Renal pelvis (tissue), 4 donors: ENCODE measurements around the gene FGGY. TPM values are rescaled to one million over a fixed set of nuclear protein-coding genes. Genes with fewer than 3 reads are reported as not detected.
"Not testable (repeated sequence)": the region's sequence is repeated elsewhere in the genome, so short reads cannot be mapped to it uniquely, and the experiment has no call there.

Source experiments
- DNase-seq: peaks from one replicate; pipeline ENCODE4 v3.0.0-alpha.2; 2013
- polyA plus RNA-seq, 3 donors: library from polyadenylated mRNA; unstranded; fragments of 120-200 nt; gene quantifications; one replicate each; pipeline ENCODE4 v1.2.1, GENCODE V29; 2013; ENCODE audit not compliant: insufficient read length in 3 of 3

FGGY gene
- polyA plus RNA-seq, 3 donors: 21.3 to 24.9 (median 23.3) TPM

DNA sequence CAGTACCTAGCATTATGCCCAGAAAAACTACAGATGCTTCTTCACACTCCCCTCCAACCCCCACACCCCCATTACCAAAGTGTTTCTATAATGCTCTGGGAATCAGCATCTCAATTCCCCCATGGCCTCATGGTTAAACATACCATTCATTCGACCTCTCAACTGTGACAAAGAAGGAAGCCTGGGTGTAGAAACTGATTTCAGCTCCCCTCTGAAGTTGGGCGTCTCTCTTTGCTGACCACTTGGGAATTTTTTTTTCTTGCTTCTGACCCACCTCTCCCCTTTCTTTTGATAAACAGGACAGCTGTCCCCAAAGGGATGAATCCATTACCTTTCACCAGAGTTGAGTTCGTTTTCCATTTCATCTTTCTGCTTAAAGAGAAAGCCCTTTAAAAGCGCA is 401.5 kb downstream of the FGGY start:
- DNase-seq: no peak

DNA sequence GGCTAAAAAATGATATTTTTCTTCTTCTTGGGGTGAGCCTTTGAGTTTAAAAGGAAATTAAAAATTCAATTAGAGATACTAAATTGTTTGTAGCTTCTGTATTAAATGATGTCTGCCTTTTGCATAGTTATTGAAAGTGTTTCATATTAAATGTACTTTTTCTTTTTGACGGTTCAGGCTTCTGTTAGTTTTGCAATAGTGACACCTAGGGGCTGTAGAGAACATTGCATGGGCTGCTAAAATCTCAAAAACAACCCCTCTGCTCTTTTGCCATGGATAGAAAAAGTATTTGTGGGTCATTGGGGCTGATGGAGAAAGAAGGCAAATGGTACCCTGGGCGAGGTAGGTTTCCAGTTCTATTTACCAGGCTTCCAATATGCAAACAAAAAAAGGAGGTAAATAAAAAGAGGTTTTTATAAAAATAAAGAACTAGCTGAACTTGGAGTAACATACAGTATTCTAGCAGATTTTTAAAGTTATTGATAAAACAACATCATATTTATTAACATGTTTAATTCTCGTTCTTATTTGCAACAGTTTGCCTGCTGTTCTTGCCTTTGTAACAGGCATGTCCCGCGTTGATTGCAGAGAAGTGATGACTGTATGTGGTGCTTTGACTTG is 402.4 kb downstream of the FGGY start:
- DNase-seq: peak; percentile 58

DNA sequence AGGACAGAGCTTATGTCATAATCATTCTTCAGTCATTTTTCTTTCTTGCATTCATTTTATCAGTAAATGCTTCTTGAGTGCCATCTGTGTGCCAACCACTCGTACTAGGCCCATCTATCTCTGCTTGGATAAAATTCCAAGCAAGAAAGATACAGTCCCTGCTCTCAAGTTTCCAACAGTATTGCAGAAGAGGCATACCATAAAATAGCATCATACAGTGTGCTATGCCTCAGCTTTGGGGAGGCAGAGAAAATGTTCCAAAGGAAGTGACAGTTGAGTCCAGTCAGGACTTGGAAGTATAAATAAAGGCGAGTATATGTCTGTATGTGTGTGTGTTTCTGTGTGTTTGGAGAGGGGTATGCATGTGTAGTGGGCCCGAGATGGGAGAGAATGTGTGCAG is 404.5 kb downstream of the FGGY start:
- no peak for DNase-seq

DNA sequence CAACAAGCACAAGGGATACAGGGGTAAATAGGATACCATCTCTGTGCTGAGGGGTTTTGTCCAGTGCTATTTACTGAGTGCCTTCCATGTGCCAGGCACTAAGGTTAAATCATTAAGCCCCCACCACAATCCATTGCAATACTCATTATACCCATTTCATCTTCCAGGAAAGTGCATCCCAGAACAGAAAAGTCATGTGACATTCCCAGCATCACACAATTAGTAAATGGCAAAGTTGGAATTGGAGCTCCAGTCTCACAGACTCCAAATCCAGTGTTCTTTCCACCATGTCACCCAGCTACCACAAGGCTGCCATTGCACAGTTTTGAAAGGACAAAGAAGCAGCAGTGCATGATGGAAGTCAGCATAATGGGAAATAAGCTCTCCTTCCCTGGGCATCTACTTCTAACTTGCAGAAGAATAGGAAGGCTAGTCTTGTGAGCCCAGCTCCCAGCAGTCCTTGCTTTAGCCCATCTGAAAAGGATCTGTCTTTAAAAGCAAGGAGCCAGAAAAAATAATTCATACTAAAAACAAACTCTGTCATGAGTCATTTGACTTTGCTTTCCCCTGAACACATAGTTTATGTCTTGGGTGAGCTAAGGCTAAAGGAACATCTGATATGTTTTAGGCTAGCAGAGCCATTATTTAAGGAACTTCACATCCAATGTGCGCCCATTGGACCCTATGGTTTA is 406.5 kb downstream of the FGGY start:
- DNase-seq: peak; percentile 46

DNA sequence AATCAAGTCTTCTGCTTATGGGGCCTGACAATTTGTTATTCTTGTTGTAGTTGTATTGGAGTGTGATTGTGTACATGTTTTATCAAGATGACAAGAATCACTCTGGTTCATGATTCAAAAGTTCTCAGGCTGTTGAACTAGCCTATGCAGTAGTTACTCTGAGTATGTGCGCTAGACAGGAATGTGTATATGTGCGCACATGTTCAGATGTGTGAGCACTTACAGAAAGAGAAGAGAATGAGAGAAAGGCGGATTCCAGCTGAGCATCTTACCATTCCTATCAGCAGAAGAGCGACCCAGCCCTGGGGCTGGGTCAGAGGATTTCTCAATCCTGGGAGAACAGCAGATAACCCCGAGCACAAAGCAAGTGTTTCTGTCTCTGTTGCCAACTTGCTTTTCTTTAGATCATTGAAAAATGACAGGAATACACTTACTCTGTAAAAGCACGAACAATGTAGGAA is 407.1 kb downstream of the FGGY start:
- no peak for DNase-seq

DNA sequence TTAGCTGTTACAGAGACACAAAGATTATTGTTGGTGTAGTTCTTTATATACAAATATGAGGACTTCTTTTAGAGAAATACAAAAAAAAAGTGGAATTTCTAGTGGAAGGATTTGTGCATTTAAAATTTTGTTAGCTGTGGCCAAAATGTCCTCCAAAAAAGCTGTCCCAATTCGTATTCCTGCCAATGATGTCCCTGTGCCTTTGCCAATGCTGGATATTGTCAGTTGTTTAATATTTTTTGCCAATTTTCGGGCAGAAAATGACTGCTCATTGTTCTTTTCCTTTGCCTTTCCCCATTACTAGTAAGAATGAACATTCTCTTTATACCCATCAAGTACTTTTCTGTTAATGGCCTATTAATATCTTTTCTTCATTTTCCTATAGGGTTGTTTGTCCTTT is 407.8 kb downstream of the FGGY start:
- no peak for DNase-seq

DNA sequence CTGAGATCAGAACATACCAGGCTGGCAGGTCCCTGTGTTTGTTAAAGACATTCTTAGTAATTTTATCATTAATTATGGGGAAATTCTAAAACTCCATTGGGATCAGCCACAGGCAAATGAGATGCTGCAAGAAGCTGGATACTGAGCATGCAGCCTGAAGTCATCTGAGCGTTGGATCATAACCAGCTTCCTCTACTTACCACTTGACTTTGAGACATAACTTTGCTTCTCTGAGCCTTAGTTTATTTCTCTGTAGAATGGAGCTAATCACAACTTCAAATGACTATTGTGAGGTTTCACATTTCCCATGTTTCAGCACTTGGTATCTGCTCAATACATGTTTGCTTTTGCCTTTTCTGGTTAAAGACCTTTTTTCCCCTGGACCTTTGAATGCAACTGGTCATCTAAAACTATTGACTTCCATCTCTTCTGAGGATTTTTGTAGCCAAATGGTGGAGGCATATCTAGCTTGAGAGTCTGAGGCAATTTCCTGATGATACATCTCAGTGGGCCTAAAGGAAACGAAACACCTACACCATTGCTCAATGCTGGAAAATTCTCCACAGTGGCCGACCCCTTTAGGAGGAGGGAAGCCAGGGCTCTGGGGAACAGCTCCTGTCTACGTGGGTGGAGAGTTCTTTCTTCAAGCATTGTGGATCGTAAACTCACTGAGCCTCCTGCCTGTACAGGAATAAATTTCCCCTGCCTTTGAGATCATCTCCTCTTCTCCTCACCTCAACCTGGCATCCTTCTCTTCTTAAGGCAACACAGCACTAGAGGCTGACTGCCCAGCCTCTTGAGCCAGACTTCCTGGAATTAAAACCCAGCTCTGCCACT is 408.8 kb downstream of the FGGY start:
- no peak for DNase-seq

DNA sequence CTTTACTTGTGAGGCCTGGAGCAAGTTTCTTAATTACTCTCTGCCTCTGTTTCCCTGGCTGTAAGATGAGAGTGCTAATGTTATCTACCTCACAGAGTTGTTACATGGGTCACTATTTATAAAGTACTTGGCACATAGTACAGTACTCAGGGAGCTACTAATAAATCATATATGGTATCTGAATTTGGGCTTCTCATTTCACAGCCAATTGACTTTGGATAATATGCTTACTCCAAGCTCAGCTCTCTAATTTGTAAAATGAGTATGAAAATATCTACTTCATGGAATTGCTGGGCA is 409.4 kb downstream of the FGGY start:
- DNase-seq: no peak

DNA sequence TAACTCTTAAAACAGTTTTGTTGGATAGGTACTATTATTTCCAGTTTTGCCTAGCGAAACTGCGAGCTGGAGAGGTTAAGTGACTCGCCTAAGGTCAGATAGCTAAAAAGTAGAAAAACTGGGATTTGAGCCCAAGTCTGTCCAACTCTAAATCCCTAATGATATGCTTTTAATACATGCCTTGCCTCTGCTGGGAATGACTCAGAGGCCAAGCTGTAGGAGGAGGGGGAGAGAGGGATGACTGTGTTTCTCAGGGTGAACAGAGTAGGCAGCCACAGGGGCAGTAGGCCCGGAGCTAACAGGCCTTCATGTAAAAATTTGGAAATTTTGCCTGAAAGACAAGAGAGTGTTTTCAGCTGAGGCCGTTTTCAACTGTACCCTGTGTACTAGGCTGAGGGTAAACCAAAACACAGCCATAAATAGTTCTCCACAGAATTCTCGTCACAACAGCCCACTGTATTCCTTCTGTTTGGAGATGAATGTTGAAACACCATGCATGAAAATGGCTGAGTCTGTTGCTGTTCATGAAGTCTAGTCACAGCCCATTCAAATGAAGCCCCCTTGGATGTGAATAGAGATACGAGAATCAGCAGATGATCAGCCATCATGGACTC is 410.4 kb downstream of the FGGY start:
- no peak for DNase-seq

DNA sequence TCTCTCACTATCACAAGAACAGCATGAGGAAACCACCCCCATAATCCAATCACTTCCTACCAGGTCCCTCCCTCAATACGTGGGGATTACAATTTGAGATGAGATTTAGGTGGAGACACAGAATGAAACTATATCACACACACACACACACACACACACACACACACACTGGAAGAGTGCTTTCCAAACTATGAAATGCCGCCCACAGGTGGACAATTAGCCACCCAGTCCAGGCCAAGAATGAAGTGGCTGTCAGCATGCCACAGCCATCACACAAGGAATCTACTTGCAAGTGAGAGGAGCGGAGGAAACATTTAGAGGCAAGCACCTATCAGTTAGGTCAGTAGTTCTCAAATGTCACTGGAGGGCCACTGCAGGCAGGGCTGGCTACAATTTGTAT is 412.4 kb downstream of the FGGY start:
- DNase-seq: no peak

DNA sequence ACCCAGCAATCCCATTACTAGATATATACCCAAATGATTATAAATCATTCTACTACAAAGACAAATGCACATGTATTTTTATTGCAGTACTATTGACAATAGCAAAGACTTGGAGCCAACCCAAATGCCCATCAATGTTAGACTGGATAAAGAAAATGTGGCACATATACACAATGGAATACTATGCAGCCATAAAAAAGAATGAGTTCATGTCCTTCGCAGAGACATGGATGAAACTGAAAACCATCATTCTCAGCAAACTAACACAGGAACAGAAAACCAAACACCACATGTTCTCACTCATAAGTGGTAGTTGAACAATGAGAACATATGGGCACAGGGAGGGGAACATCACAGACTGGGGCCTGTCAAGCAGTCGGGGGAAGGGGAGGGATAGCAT is 414.0 kb downstream of the FGGY start:
- DNase-seq: not testable (repeated sequence)

DNA sequence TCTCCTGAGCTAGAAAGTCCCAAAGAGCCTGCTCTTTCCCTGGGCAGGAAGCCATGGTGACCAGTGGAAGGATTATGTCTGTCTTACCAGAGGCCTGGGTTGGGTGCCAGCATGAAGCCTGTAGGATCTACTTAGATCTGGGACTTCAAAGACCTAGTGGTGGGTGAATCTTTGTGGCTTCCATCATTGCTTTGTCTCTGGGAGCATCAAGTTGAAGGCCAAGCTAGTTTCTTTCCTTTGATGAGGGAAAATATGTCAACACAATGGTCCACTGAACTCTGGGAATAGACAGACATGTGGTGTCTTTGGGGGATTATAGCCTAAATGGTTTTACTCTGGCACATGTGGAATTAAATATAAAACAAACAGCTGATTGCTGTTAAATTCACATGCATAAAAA is 417.3 kb downstream of the FGGY start:
- no peak for DNase-seq

DNA sequence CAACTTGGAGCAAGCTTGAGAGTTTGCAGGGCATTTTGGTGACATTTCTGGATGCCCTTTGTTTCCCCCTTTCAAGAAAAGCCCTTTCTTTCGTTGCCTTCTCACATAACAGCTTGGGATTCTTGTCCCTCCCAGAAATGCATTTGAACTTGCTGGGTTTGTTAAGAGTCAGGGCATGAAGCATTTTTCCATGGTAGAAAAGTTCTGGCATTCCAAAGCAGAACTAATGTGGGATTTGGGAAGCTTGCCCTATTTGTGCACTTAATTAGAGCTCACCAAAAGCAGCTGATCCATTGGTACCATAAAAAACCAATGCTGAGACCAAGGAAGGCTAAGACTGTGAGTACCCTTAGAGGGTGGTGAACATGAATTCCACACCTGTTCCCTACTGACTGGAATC is 418.1 kb downstream of the FGGY start:
- no peak for DNase-seq

DNA sequence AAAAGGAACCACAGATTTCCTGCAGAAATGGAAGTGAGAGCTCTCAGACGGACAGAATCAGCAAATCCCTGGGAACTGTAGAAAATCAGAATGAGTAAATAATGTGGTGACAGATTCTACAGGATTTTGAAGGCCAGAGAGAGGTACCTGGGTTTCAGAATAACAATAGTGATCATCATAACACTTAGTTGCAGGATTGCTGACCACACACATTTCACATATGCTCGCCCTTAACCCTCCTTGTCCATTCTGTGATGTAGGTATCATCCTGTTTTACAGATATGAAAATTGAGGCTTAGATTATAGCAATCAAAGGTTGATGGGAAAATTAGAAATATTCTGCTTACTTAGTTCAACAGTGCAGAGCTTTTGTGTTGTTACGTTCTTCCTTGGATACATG is 419.9 kb downstream of the FGGY start:
- DNase-seq: no peak

DNA sequence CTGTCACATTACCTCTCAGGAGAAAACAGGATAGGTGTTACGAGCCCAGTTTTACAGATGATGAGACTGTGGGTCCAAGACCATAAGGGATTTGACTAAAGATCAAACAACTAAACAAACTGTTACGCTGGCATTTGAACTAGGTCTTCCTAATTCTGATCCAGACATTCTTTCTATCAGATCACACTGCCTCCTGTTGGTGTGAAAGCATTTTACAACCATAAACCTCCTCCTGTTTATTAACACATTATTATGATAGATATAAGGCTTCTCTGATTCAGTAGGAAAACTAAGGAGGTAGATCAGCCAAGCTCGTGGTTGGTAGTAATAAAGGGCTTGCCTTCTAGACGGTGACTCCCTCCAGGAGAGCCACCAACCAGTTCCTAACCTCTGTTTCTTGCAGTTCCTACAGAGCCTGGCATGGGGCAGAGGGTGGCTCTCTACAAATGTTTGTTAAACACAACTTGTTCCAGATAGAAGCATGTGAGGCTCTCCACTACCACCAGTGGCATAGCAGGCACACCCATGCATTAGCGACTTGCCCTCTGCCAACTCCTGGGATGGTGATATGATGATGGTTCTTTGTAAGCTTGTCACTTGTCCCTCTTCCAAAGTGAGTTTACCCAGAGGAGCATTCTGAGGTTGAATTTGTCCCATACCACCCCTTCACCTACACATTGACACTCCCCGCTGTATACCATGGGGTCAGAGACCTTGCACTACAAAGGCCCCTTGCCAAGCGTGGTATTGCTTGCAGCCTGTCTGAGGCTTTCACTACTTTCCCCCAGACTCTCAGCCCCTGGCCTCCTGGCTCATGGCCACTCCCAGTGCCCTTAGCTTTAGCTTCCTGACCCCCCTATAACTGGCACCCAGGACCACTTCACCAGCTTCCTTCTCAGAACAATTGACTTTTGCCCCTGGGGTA is 421.4 kb downstream of the FGGY start:
- DNase-seq: no peak

DNA sequence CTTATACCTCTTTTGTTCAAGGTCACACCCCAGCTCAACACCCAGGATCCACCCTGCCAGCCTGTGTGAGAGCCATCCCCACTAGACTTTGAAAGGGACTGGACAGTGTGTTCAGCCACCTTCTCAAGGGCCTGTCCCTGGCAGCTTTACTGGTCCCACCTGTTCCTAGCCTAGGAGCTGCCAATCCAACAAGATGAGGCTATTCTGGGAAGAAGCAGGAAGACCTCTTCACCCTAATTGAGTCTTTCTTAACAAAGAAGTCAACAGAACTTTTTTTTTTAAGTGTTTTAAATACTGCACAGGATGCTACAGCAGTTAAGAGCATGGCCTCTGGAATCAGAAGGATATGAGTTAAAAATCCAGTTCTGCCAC is 422.1 kb downstream of the FGGY start:
- no peak for DNase-seq

DNA sequence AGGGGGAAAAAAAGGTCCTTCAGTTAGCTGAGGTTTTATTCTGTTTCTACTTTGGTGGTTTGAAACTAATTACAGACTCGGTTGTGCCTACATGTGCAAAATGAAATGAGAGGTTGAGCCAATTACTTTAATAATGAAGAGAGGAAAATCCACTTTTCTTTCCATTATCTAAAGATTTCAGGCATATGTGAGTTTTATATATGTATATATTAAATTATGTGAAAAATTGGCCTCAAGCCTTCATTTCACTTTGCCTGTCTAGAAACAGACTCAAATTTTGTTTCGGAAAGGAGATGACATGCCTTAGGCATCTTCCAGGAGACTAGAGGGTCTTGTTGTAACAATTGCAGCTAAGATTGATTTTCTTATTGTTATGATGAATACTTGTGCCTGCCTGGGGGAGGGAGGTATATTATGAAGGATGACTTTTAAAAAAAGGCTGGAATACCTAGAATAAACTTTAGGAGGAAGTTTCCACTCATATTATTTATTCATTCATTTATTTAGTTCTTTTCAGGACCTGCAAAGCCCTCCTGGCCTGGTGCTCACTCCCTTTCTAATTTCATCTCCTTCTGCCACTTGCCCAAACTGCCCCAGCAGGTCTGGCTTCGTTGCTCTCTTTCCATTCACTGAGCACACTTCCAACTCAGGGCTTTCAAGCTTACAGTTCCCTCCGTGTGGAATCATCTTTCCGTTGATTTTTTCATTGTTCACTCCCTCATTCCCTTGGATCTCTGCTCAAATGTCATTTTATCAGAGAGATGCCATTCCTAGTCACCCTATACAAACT is 423.6 kb downstream of the FGGY start:
- no peak for DNase-seq

DNA sequence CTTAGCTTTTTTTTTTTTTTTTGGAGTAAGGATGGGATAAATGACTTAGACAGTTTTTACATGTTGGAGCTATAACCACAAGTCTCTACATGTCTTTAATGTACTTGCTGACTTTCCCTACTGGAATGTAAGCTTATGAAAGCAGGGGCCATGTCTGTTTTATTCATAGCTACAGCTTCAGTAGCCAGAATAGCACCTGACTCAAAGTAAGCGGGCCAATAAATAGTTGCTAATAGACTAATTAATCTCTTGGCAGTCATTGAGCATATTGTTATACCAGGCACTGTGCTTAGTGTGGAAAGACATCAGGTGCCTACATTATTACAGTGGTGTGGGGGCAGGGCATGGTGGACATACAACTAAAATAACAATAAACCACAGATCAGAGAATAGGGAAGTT is 433.4 kb downstream of the FGGY start:
- DNase-seq: no peak

DNA sequence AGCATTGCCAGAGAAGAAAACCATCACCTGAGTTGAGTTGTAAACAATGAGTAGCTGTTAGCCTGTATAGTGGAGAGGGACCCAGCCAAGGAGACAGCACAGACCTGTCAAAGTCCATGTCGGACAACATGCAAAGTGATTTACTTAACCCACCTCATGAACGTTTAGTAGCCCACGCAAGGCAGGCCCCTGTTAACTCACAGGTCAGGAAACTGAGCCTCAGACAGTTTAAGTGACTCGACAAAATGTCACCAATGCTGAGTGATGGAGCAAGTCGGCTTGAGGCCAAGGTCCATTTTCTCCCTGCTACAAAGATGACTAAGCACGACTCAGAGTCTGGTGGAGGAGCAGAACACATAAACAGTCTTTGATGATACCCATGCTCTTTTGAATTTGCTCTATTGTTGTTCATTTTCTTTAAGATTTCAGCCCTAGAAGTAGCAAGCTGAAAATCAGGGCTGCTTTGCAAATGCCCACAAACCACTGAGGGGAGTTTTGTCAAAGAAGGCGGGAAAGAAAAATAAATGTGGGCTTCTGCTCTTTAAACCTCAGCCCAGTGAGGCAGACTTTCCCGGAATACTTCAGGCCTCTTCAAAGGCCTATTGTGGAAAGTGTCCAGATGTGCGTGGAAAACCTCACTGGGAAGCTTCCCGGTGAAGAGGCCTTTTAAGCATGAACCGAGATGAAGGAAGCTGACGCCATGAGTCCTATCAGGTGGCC is 434.0 kb downstream of the FGGY start:
- no peak for DNase-seq

DNA sequence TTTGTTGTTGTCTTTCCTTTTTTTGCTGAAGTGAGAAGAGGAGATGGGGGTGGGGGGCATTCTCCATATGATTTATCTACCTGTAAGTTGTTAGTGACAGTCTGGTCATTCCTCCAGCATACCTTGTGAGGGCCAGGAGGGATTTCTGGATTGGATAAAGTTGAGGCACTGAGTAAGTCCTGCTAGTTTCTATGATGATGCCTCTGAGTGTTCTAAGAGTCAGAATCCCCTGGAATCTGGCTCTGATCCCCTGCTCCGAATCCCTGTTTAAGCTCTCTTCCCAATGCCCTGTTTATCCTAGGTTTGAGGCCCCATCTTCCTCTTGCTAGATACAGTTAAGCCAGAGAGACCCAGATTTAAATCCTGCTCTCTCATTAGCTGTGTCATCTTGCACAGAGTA is 434.7 kb downstream of the FGGY start:
- DNase-seq: no peak
